GM12864 (cell line): Measurements from ENCODE around the gene ZBTB48.

Source experiments
- DNase-seq: peaks from one replicate; pipeline ENCODE4 v3.0.0-alpha.2; 2011; ENCODE audit warnings: low read depth
- H3K4me3 ChIP-seq: 2 replicates; pipeline ENCODE4 v1.5.1; 2011; ENCODE audit warnings: mild to moderate bottlenecking, low read depth, low read length, control low read depth
- TF ChIP-seq, protein P1 (sequence below): IDR thresholded peaks from 2 replicates; pipeline ENCODE4 v1.5.1; 2011; ENCODE audit warnings: low read depth, mild to moderate bottlenecking, moderate library complexity, low read length, control low read depth, inconsistent platforms; ENCODE audit errors: missing control alignments

Gene ZBTB48

DNA sequence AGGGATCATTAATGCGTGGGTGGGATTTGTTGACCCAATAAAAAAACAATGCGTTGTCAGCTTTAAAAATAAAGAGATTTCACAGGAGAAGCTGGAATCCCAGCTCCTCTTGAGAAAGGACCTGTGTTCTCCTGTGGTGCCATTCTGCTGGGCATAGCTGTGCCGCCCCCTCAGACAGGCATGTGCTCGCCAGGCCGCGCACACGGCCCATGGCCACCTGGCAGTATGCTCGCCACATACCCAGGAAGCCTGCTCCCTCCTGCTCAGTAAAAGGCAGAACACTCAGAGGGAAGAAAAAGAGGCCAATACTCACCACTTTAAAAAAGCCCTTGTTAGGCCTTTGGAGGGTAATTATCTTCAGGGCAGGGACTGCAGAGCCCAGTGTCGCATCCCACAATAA, 58.0 kb downstream of the ZBTB48 start:
- TF ChIP-seq, protein P1, sequence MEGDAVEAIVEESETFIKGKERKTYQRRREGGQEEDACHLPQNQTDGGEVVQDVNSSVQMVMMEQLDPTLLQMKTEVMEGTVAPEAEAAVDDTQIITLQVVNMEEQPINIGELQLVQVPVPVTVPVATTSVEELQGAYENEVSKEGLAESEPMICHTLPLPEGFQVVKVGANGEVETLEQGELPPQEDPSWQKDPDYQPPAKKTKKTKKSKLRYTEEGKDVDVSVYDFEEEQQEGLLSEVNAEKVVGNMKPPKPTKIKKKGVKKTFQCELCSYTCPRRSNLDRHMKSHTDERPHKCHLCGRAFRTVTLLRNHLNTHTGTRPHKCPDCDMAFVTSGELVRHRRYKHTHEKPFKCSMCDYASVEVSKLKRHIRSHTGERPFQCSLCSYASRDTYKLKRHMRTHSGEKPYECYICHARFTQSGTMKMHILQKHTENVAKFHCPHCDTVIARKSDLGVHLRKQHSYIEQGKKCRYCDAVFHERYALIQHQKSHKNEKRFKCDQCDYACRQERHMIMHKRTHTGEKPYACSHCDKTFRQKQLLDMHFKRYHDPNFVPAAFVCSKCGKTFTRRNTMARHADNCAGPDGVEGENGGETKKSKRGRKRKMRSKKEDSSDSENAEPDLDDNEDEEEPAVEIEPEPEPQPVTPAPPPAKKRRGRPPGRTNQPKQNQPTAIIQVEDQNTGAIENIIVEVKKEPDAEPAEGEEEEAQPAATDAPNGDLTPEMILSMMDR = no peak
- no peak overlapping the region for H3K4me3 ChIP-seq
- DNase-seq = no peak

DNA sequence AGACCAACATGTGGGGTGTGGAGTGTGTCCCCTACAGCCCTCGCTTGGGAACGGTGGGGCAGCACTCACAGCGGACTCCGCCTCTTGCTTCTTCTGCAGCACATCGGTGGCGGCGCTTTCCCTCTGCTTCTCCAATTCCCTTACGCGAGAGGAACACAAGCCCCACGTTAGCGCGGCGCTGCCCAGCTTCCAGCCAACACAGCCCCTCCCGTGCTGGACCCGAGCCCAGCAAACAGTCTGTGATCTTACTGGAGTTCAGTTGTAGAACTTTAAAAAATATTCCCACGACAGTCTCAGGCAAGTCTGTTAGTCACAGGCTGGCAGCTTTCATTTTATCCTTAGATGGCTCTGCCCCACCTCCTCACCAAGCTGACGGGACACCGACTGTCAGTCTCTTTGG, 58.4 kb downstream of the ZBTB48 start:
- no peak for DNase-seq
- TF ChIP-seq, protein P1 = no peak
- H3K4me3 ChIP-seq = no peak overlapping the region
